Activated T-helper 1 cell treated with anti-CD3 and anti-CD28 coated beads, Interleukin-12 subunit alpha, Interleukin-12 subunit beta, Interleukin-2, Interleukin-4 antibody, amounts not matched to agents 30 ng/mL and 10 ng/mL and 1 ng/mL, durations not matched to agents 14 hours and 24 hours and 36 hours (primary cell): Measurements from ENCODE around the gene DAPK1. TPM values are rescaled to one million over a fixed set of nuclear protein-coding genes. Genes with fewer than 3 reads are reported as not detected.

ENCODE experiments used
- DNase-seq: peaks from one replicate; pipeline ENCODE4 v3.0.0; 2021; ENCODE audit warnings: low spot score
- H3K27ac Mint-ChIP-seq: one replicate; pipeline ENCODE4 v1.8.0; 2021; ENCODE audit warnings: mild to moderate bottlenecking, mixed read lengths
- H3K27me3 Mint-ChIP-seq: one replicate; pipeline ENCODE4 v1.8.0; 2022; ENCODE audit warnings: mild to moderate bottlenecking, moderate library complexity, mixed read lengths; ENCODE audit not compliant: insufficient read depth
- H3K36me3 Mint-ChIP-seq: one replicate; pipeline ENCODE4 v1.8.0; 2021; ENCODE audit warnings: low read depth, mixed read lengths
- H3K4me1 Mint-ChIP-seq: one replicate; pipeline ENCODE4 v1.8.0; 2021; ENCODE audit warnings: low read depth, mixed read lengths
- H3K4me3 Mint-ChIP-seq: one replicate; pipeline ENCODE4 v1.8.0; 2021; ENCODE audit warnings: mild to moderate bottlenecking, moderate library complexity, mixed read lengths
- H3K9me3 Mint-ChIP-seq: one replicate; pipeline ENCODE4 v1.8.0; 2021; ENCODE audit warnings: mixed read lengths
- intact Hi-C: fragments of 100-400 bp; cut with micrococcal nuclease; formaldehyde crosslinking; loops from one replicate; pipeline ENCODE4 v1.15.1; 2024
- total RNA-seq: library from RNA; stranded (reverse); gene quantifications from 2 replicates; pipeline ENCODE4 v1.2.3, GENCODE V29; 2022

DAPK1 gene
- total RNA-seq, 1 donor from 2014 or later = 2.8 TPM

DNA sequence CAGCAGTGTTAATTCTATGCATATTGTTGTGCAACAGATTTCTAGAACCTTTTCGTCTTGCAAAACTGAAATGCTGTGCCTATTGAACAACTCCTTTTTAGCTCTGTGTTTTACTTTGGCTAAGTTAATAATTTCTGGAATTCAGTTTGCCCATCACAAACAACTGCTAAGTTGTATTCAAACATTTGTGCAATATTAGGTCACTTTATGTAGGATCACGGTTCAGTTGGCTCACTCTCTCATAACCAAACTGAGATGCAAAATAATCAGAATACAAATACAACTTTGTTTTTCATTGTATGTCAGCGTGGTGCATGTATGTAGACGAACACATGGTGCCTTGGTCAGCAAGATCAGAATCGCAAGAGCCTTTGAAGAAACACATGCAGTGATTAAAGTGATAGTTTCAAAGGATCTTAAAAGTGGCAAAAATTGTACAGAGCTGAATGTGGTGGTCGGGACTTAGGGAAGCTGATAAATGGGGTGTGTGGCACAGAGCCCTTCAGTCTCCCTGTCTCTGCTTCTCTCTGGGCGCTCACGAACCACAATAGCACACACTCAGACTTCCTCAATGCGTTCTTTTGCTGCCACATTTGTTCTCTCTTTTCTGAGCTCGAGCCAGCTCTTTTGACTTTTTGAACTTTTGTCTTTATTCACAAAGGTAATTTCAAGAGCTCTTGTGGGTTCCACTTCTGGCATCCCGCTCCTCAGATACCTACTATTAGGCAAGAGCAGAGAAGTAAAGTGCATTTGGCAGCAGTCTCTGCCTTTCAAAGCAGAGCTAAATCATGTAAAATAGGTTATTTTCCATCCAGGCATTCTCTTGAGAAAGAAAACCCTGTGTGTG lies 115.8 kb downstream of the DAPK1 start:
- intact Hi-C loops = no loop called here
- no peaks in the 10 kb centered on the region for H3K4me1 Mint-ChIP-seq
- H3K4me3 Mint-ChIP-seq = no peak overlapping the region
- H3K9me3 Mint-ChIP-seq = no peaks in the 10 kb centered on the region
- DNase-seq = no peak
- H3K27ac Mint-ChIP-seq = no peak overlapping the region
- H3K36me3 Mint-ChIP-seq = no peaks in the 10 kb centered on the region
- H3K27me3 Mint-ChIP-seq = no peaks in the 10 kb centered on the region

- Mint-ChIP-seq H3K4me3 (no peak overlapping the region), H3K4me1 (no peaks in the 10 kb centered on the region), H3K9me3 (no peaks in the 10 kb centered on the region), H3K27ac (no peak overlapping the region), H3K36me3 (no peaks in the 10 kb centered on the region), H3K27me3 (no peaks in the 10 kb centered on the region)
- no peak for DNase-seq
- intact Hi-C loops = no loop called here
These were observed 116.7 kb downstream of the DAPK1 start for GRCh38 chr9:87614397-87614796.

GRCh38 chr9:87615136-87615535 lies 117.5 kb downstream of the DAPK1 start:
- Mint-ChIP-seq H3K4me3 (no peak overlapping the region), H3K4me1 (no peaks in the 10 kb centered on the region), H3K36me3 (no peaks in the 10 kb centered on the region), H3K27ac (no peak overlapping the region), H3K27me3 (no peaks in the 10 kb centered on the region), H3K9me3 (no peaks in the 10 kb centered on the region)
- intact Hi-C loops = no loop called here
- DNase-seq = no peak

DNA sequence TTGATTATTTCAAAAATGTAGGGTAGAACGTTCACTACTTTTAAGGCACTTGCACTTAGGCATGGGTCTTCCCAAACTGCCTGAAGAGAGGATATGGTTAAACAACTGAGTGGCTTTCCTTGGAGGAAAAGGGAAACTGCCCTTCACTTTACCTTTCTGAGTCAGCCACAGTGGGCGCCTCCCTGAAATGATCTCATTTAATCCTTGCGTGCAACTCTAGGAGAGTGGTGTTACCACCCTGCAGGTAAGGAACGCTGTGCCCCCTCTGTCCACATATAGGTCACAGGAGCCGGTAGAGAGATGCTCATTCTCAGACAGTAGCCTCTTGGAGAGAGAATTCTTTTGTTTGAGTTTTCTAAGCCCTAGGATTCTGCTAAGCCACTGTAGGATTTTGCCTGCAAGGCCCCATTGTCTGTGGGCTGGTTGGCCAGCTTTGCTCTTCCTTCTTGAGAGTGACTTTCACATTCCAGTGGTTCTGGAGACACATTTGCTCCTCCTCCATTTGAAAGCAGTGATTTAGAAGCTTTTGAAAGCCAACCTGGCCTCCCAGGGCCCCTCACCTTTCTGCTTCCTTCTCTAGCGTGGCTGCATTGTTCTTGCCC lies 118.0 kb downstream of the DAPK1 start:
- no peak for DNase-seq
- Mint-ChIP-seq H3K4me1 (no peaks in the 10 kb centered on the region), H3K9me3 (no peaks in the 10 kb centered on the region), H3K27ac (no peak overlapping the region), H3K27me3 (no peaks in the 10 kb centered on the region), H3K36me3 (no peaks in the 10 kb centered on the region), H3K4me3 (no peak overlapping the region)
- intact Hi-C loops = no loop called here

DNA sequence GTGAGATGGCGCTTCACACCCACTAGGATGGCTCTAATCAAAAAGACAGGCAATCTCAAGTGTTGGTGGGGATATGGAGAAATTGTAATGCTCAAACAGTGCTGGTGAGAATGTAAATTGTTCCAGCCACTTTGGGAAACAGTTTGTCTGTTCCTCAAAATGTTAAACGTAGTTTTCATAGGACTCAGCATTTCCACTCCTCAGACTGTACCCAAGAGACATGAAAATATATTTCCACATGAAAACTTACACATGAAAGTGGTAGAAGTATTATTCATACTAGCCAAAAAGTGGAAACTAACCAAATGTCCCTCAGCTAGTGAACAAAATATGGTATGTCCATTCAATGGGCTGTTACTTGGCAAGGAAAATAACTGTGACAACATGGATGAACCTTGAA lies 120.6 kb downstream of the DAPK1 start:
- Mint-ChIP-seq H3K9me3 (no peaks in the 10 kb centered on the region), H3K4me1 (no peaks in the 10 kb centered on the region)

GRCh38 chr9:87618931-87619330 lies 121.3 kb downstream of the DAPK1 start:
- no peaks in the 10 kb centered on the region for H3K36me3 Mint-ChIP-seq
- H3K4me1 Mint-ChIP-seq = no peaks in the 10 kb centered on the region
- H3K4me3 Mint-ChIP-seq = no peak overlapping the region
- DNase-seq = no peak
- no peak overlapping the region for H3K27ac Mint-ChIP-seq
- no peaks in the 10 kb centered on the region for H3K27me3 Mint-ChIP-seq
- intact Hi-C loops = no loop called here
- H3K9me3 Mint-ChIP-seq = no peaks in the 10 kb centered on the region

More for the DNA sequence above, 120.6 kb downstream of the DAPK1 start:
- H3K27me3 Mint-ChIP-seq = no peaks in the 10 kb centered on the region
- H3K4me3 Mint-ChIP-seq = no peak overlapping the region
- no peak overlapping the region for H3K27ac Mint-ChIP-seq
- no peaks in the 10 kb centered on the region for H3K36me3 Mint-ChIP-seq
- intact Hi-C loops = no loop called here
- DNase-seq = no peak

DNA sequence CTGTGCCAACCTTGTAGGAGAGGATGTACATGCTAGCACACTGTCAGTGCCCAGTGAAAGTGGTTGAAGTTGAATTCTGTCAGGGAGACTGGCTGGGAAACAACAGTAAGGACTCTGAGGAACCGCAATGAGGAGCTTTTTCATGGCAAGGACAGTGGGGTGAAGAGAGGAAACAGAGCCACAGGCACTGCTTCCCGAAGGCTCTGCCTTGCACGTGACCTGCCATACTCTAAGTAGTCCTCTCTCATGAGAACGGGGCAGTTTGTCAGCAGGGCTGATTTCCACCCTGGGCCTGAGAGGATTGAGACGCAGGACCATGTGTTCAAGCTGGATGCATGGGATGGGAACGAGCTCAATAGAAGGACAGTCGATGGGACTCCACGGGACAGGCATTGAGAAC lies 121.7 kb downstream of the DAPK1 start:
- H3K4me1 Mint-ChIP-seq = no peaks in the 10 kb centered on the region
- intact Hi-C loops = no loop called here
- no peak for DNase-seq
- no peak overlapping the region for H3K27ac Mint-ChIP-seq
- H3K9me3 Mint-ChIP-seq = no peaks in the 10 kb centered on the region
- H3K4me3 Mint-ChIP-seq = no peak overlapping the region
- no peaks in the 10 kb centered on the region for H3K36me3 Mint-ChIP-seq
- no peaks in the 10 kb centered on the region for H3K27me3 Mint-ChIP-seq

GRCh38 chr9:87620731-87621322 lies 123.2 kb downstream of the DAPK1 start:
- no peaks in the 10 kb centered on the region for H3K9me3 Mint-ChIP-seq
- no peaks in the 10 kb centered on the region for H3K4me1 Mint-ChIP-seq
- H3K27me3 Mint-ChIP-seq = no peaks in the 10 kb centered on the region
- H3K36me3 Mint-ChIP-seq = no peaks in the 10 kb centered on the region
- H3K27ac Mint-ChIP-seq = no peak overlapping the region
- H3K4me3 Mint-ChIP-seq = no peak overlapping the region
- intact Hi-C loops = no loop called here
- DNase-seq = no peak

DNA sequence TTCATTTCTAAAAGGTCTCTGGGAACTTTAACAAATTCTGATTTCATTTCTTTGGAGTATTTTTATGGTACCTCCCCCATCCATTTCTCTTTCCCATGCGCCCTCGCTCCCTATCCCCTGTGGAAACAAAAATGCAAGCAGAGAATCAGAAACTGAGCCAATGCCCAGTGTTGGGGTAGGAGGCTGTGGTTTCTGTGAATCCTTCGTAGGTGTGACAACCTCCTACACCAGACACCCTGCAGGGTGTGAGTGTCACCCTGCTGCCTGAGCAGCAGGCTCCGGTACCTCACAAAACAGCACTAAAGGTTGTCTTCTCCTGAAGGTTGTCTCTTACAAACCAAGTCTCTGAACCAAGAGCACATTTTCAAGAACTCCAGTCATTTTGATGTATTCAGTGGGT lies 124.4 kb downstream of the DAPK1 start:
- DNase-seq = no peak
- intact Hi-C loops = no loop called here
- no peak overlapping the region for H3K27ac Mint-ChIP-seq
- no peaks in the 10 kb centered on the region for H3K27me3 Mint-ChIP-seq
- no peak overlapping the region for H3K4me3 Mint-ChIP-seq
- no peaks in the 10 kb centered on the region for H3K4me1 Mint-ChIP-seq
- no peaks in the 10 kb centered on the region for H3K36me3 Mint-ChIP-seq
- H3K9me3 Mint-ChIP-seq = no peaks in the 10 kb centered on the region

GRCh38 chr9:87622923-87623322 lies 125.3 kb downstream of the DAPK1 start:
- no peaks in the 10 kb centered on the region for H3K9me3 Mint-ChIP-seq
- H3K36me3 Mint-ChIP-seq = no peaks in the 10 kb centered on the region
- no peak overlapping the region for H3K27ac Mint-ChIP-seq
- no peaks in the 10 kb centered on the region for H3K4me1 Mint-ChIP-seq
- intact Hi-C loops = no loop called here
- no peak overlapping the region for H3K4me3 Mint-ChIP-seq
- DNase-seq = no peak
- H3K27me3 Mint-ChIP-seq = no peaks in the 10 kb centered on the region

GRCh38 chr9:87628346-87628745 lies 130.7 kb downstream of the DAPK1 start:
- intact Hi-C loops = no loop called here
- H3K4me3 Mint-ChIP-seq = no peak overlapping the region
- no peaks in the 10 kb centered on the region for H3K36me3 Mint-ChIP-seq
- H3K27me3 Mint-ChIP-seq = no peaks in the 10 kb centered on the region
- no peaks in the 10 kb centered on the region for H3K4me1 Mint-ChIP-seq
- no peaks in the 10 kb centered on the region for H3K9me3 Mint-ChIP-seq
- H3K27ac Mint-ChIP-seq = no peak overlapping the region
- no peak for DNase-seq

DNA sequence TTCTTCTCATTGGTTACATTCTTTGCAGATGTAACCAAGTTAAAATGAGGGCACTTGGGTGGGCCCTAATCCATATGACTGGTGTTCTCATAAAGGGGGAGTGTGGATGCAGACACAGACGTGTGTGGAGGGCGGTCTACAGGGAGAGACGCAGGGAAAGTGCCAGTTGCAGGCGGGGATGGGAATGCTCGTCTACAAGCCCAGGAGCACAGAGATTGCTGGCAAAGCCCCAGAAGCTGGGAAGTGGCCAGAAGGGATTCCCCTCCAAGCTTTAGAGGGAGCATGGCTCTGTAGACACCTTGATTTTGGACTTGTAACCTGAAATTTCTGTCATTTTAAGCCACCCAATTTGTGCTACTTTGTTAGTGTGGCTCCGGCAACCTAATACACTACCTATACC lies 131.4 kb downstream of the DAPK1 start:
- Mint-ChIP-seq H3K36me3 (no peaks in the 10 kb centered on the region), H3K9me3 (no peaks in the 10 kb centered on the region), H3K4me1 (no peaks in the 10 kb centered on the region), H3K27ac (no peak overlapping the region), H3K4me3 (no peak overlapping the region), H3K27me3 (no peaks in the 10 kb centered on the region)
- DNase-seq = no peak
- intact Hi-C loops = no loop called here

GRCh38 chr9:87630266-87630665 lies 132.6 kb downstream of the DAPK1 start:
- DNase-seq = no peak
- H3K9me3 Mint-ChIP-seq = no peaks in the 10 kb centered on the region
- no peaks in the 10 kb centered on the region for H3K27me3 Mint-ChIP-seq
- no peak overlapping the region for H3K27ac Mint-ChIP-seq
- intact Hi-C loops = no loop called here
- H3K4me3 Mint-ChIP-seq = no peak overlapping the region
- H3K4me1 Mint-ChIP-seq = no peaks in the 10 kb centered on the region
- no peaks in the 10 kb centered on the region for H3K36me3 Mint-ChIP-seq
